B cell (primary cell): Measurements from ENCODE around the gene MDH2. TPM values are rescaled to one million over a fixed set of nuclear protein-coding genes. Genes with fewer than 3 reads are reported as not detected.

ENCODE experiments used
- ATAC-seq: fragments of 200-7000 bp; cut with Tn5 transposase; one replicate; pipeline ENCODE4 v1.10.0; 2021; ENCODE audit warnings: low read depth, mild to moderate bottlenecking, moderate number of reproducible peaks, moderate library complexity
- CTCF ChIA-PET: fragments of 350-600 bp; sonication (Branson Sonifier 250); formaldehyde crosslinking; loops from one replicate; lab custom pipeline; 2021; ENCODE audit warnings: antibody characterized with exemption, inconsistent platforms; lab: Charles Lee
- POLR2A ChIA-PET: fragments of 350-600 bp; sonication (Branson Sonifier 250); formaldehyde crosslinking; loops from one replicate; lab custom pipeline; 2021; ENCODE audit warnings: antibody characterized with exemption; lab: Charles Lee
- DNase-seq: peaks from one replicate; pipeline ENCODE4 v3.0.0; 2013
- H2AFZ ChIP-seq: 2 replicates; pipeline ENCODE4 v1.6.1; 2012; ENCODE audit warnings: mild to moderate bottlenecking, low read depth, low read length; ENCODE audit not compliant: insufficient read depth, poor library complexity, severe bottlenecking
- H3K27ac ChIP-seq, 2 donors: 1 replicate in 1 of 2; 2 replicates in 1 of 2; pipeline ENCODE4 v1.5.1; 2012 to 2013; ENCODE audit warnings: low read length in 2 of 2, mild to moderate bottlenecking in 2 of 2, moderate library complexity in 1 of 2
- H3K27me3 ChIP-seq, 4 experiments: fragments of 200-600 bp in 1 of 4; sonication (generic) in 1 of 4; replicated peaks in 1 of 4; 1 replicate in 2 of 4; 2 replicates in 2 of 4; pipeline versions ENCODE4 v1.6.1 to v1.7.0; 2013 to 2016; ENCODE audit warnings: low read length in 3 of 4, mild to moderate bottlenecking in 2 of 4, mixed read lengths in 1 of 4, moderate library complexity in 1 of 4; ENCODE audit not compliant: insufficient read depth in 4 of 4, control insufficient read depth in 3 of 4; ENCODE audit errors: control extremely low read depth in 1 of 4
- H3K36me3 ChIP-seq, 2 experiments: replicated peaks in 1 of 2; 1 replicate in 1 of 2; 2 replicates in 1 of 2; pipeline versions ENCODE4 v1.6.1 to v1.7.1; 2013; ENCODE audit warnings: low read length in 1 of 2; ENCODE audit not compliant: insufficient read depth in 2 of 2, control insufficient read depth in 1 of 2; ENCODE audit errors: control extremely low read depth in 1 of 2, extremely low read depth in 1 of 2
- H3K4me1 ChIP-seq, 2 donors: fragments of 200-600 bp in 1 of 2; sonication (generic) in 1 of 2; 1 replicate in 1 of 2; 2 replicates in 1 of 2; pipeline versions ENCODE4 v1.5.1 to v1.6.1; 2013 to 2017; ENCODE audit warnings: low read length in 2 of 2; ENCODE audit not compliant: control insufficient read depth in 2 of 2, insufficient read depth in 2 of 2
- H3K4me2 ChIP-seq: replicated peaks from 2 replicates; pipeline ENCODE3; 2012; ENCODE audit warnings: mild to moderate bottlenecking, low read depth, low read length; ENCODE audit not compliant: poor library complexity, severe bottlenecking
- H3K4me3 ChIP-seq, 5 experiments: fragments of 200-600 bp in 1 of 5; sonication (generic) in 1 of 5; 1 replicate in 3 of 5; 2 replicates in 2 of 5; pipeline versions ENCODE4 v1.5.1 to v1.7.0; 2011 to 2016; ENCODE audit warnings: low read length in 4 of 5, mild to moderate bottlenecking in 4 of 5, low read depth in 2 of 5, control low read depth in 1 of 5, moderate library complexity in 1 of 5; ENCODE audit not compliant: insufficient read depth in 1 of 5; ENCODE audit errors: control extremely low read depth in 1 of 5, extremely low read depth in 1 of 5
- H3K79me2 ChIP-seq: fragments of 200-600 bp; sonication (generic); one replicate; pipeline ENCODE4 v1.6.0; 2016; ENCODE audit warnings: low read length; ENCODE audit not compliant: control insufficient read depth, insufficient read depth
- H3K9ac ChIP-seq: fragments of 200-600 bp; sonication (generic); 2 replicates; pipeline ENCODE4 v1.6.1; 2017; ENCODE audit warnings: mild to moderate bottlenecking, low read length, moderate library complexity
- H3K9me3 ChIP-seq, 3 donors: one replicate each; pipeline versions ENCODE4 v1.6.1 to v1.7.1; 2013; ENCODE audit warnings: low read length in 2 of 3; ENCODE audit not compliant: control insufficient read depth in 2 of 3, insufficient read depth in 1 of 3; ENCODE audit errors: control extremely low read depth in 1 of 3
- H4K20me1 ChIP-seq: 2 replicates; pipeline ENCODE4 v1.6.0; 2012; ENCODE audit warnings: mild to moderate bottlenecking, low read length; ENCODE audit not compliant: insufficient read depth, control insufficient read depth, poor library complexity, severe bottlenecking
- H3K27ac Mint-ChIP-seq: one replicate; pipeline ENCODE4 v1.8.0; 2021; ENCODE audit warnings: mixed read lengths
- H3K27me3 Mint-ChIP-seq: one replicate; pipeline ENCODE4 v1.8.0; 2021; ENCODE audit warnings: mixed read lengths
- H3K4me1 Mint-ChIP-seq: one replicate; pipeline ENCODE4 v1.8.0; 2021; ENCODE audit warnings: mixed read lengths
- H3K4me3 Mint-ChIP-seq: one replicate; pipeline ENCODE4 v1.8.0; 2021; ENCODE audit warnings: mixed read lengths
- H3K9me3 Mint-ChIP-seq: one replicate; pipeline ENCODE4 v1.8.0; 2022; ENCODE audit warnings: mixed read lengths; ENCODE audit not compliant: insufficient read depth
- EZH2 ChIP-seq: IDR thresholded peaks from 2 replicates; pipeline ENCODE4 v1.6.1; 2012; ENCODE audit warnings: borderline replicate concordance, low read depth, mild to moderate bottlenecking, moderate library complexity, low read length; ENCODE audit not compliant: insufficient read depth, poor library complexity, severe bottlenecking
- WGBS: methylation state at CpG from one replicate; pipeline ENCODE4 v1.1.5; 2013; ENCODE audit warnings: missing lambda C conversion rate; ENCODE audit not compliant: insufficient coverage; 5-methylcytosine and 5-hydroxymethylcytosine counted together
- intact Hi-C: fragments of 100-400 bp; cut with micrococcal nuclease; formaldehyde crosslinking; loops from one replicate; pipeline ENCODE4 v1.10.0; 2022
- polyA plus RNA-seq: library from polyadenylated mRNA; depleted of rRNA; stranded (reverse); fragments of >200 nt; gene quantifications from 2 replicates; pipeline ENCODE4 v1.2.3, GENCODE V29; 2012
- total RNA-seq, 2 donors: library from RNA; stranded (reverse); fragments of 120-200 nt in 1 of 2; gene quantifications; 1 replicate in 1 of 2; 2 replicates in 1 of 2; pipeline versions ENCODE4 v1.2.3 to v1.2.4, GENCODE V29; 2013 to 2022
- TF ChIP-seq, protein P1 (sequence below): fragments of 200-600 bp; IDR thresholded peaks from one replicate; pipeline ENCODE4 v1.8.0; 2022; ENCODE audit warnings: antibody characterized with exemption, mild to moderate bottlenecking

MDH2 gene
- total and polyA plus RNA-seq, 2 donors (not counting 1 experiment from before 2014, with no cell fraction given): 76.9 to 77.2 TPM

DNA sequence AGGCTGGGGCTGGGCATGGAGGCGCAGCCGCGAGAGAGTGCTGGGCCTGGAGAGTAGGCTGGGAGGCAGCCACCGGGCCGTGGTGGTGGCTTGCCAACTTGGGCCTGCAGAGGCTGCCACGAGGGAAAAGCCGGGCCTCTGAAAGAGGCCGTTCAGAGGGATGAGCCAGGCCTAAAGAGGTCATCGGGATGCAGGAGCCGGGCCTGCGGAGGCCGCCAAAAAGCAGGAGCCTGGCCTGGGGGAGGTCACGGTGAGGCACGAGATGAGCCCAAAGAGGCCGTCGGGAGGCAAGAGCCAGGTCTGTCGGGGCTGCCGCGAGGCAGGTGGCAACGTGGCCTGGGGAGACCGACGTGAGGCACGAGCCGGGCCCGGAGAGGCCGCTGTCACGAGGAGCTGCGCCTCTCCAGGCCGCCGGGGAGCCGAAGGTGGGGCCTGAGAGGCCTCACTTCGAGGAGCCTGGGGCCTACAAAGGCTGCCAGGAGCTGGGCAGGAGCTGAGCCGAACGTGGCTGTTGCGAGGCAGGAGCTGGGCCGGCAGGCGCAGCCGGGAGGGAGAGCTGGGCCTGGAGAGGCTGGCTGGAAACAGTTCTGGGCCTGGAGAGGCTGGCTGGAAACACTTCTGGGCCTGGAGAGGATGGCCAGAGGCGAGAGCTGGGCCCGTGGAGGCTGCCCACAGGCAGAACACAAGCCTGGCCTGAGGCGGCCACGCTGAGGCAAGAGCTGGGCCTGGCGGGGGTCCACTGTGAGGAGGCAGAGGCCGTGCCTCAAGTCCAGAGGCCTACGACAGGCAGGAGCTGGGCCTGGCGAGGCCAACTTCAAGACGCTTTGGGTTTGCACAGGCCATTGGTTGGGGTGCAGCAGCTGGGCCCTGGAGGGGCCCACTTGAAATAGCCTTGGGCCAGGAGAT is 24.6 kb downstream of the MDH2 start:
- CTCF ChIA-PET: no interaction called here
- Histone ChIP-seq H3K79me2 (no peaks in the 10 kb centered on the region), H2AFZ (no peak overlapping the region), H3K27me3 (no peaks in the 10 kb centered on the region), H3K36me3 (no peaks in the 10 kb centered on the region), H3K9me3 (peaks cover 0 to 27% (median 5%) of the 10 kb centered on the region in 3 donors), H3K27ac (no peak overlapping the region), H3K4me2 (no peak overlapping the region), H3K4me1 (no peaks in the 10 kb centered on the region), H3K9ac (no peak overlapping the region), H3K4me3 (no peak overlapping the region), H4K20me1 (no peaks in the 10 kb centered on the region)
- Mint-ChIP-seq H3K27me3 (no peaks in the 10 kb centered on the region), H3K4me1 (no peaks in the 10 kb centered on the region), H3K27ac (no peak overlapping the region), H3K9me3 (no peaks in the 10 kb centered on the region), H3K4me3 (no peak overlapping the region)
- POLR2A ChIA-PET: no interaction called here
- TF ChIP-seq, protein P1, sequence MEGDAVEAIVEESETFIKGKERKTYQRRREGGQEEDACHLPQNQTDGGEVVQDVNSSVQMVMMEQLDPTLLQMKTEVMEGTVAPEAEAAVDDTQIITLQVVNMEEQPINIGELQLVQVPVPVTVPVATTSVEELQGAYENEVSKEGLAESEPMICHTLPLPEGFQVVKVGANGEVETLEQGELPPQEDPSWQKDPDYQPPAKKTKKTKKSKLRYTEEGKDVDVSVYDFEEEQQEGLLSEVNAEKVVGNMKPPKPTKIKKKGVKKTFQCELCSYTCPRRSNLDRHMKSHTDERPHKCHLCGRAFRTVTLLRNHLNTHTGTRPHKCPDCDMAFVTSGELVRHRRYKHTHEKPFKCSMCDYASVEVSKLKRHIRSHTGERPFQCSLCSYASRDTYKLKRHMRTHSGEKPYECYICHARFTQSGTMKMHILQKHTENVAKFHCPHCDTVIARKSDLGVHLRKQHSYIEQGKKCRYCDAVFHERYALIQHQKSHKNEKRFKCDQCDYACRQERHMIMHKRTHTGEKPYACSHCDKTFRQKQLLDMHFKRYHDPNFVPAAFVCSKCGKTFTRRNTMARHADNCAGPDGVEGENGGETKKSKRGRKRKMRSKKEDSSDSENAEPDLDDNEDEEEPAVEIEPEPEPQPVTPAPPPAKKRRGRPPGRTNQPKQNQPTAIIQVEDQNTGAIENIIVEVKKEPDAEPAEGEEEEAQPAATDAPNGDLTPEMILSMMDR: no peak
- no peak for TF ChIP-seq EZH2
- 97% methylated on average over 47 of the region's 47 CpGs for WGBS
- ATAC-seq: no peak
- no peak for DNase-seq
- intact Hi-C loops: no loop called here

DNA sequence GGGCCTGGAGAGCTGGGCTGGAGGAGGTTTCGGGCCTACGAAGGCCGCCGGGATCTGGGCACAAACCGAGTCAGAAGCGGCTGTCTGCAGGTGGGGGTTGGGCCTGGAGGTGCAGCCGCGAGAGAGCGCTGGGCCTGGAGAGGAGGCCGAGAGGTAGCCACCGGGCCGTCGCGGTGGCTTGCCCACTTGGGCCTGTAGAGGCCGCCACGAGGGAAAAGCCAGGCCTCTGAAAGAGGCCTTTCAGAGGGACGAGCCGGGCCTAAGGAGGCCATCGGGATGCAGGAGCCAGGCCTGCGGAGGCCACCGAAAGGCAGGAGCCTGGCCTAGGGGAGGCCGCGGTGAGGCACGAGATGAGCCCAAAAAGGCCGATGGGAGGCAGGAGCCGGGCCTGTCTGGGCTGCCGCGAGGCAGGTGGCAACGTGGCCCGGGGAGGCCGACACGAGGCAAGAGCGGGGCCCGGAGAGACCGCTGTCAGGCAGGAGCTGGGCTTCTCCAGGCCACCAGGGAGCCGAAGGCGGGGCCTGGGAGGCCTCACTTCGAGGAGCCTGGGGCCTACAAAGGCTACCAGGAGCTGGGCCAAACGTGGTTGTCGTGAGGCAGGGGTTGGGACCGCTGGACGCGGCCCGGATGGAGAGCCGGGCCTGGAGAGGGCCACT is 25.6 kb downstream of the MDH2 start:
- H3K9ac ChIP-seq: no peak overlapping the region
- H3K4me3 ChIP-seq: no peak overlapping the region
- no peak overlapping the region for H3K27ac ChIP-seq
- no peak overlapping the region for H3K4me2 ChIP-seq
- Mint-ChIP-seq H3K4me1 (no peaks in the 10 kb centered on the region), H3K4me3 (no peak overlapping the region), H3K27ac (no peak overlapping the region), H3K9me3 (no peaks in the 10 kb centered on the region), H3K27me3 (no peaks in the 10 kb centered on the region)
- H3K36me3 ChIP-seq: no peaks in the 10 kb centered on the region
- TF ChIP-seq, protein P1: no peak
- no peak for TF ChIP-seq EZH2
- H2AFZ ChIP-seq: no peak overlapping the region
- POLR2A ChIA-PET: no interaction called here
- CTCF ChIA-PET: no interaction called here
- H3K9me3 ChIP-seq: peaks cover 0 to 27% (median 5%) of the 10 kb centered on the region in 3 donors
- H3K79me2 ChIP-seq: no peaks in the 10 kb centered on the region
- no peaks in the 10 kb centered on the region for H3K4me1 ChIP-seq
- no peak for ATAC-seq
- no peaks in the 10 kb centered on the region for H4K20me1 ChIP-seq
- H3K27me3 ChIP-seq: no peaks in the 10 kb centered on the region
- 97% methylated on average over 42 of the region's 45 CpGs for WGBS
- DNase-seq: no peak
- intact Hi-C loops: no loop called here
